K562 (cell line): Measurements from ENCODE around the gene PHF21B. TPM values are rescaled to one million over a fixed set of nuclear protein-coding genes. Genes with fewer than 3 reads are reported as not detected.

Experiments
- ATAC-seq: fragments of 200-7000 bp; cut with Tn5 transposase; 3 replicates; pipeline ENCODE4 v1.9.1; 2020; ENCODE audit warnings: moderate library complexity
- BruUV-seq: library from RNA; stranded (reverse); fragments of 400-500 nt; replicated peaks from 2 replicates; lab custom pipeline; 2021; lab: Mats Ljungman, UMichigan
- CTCF ChIA-PET: fragments of 300-600 bp; formaldehyde crosslinking; extraction: SDS; loops from one replicate; lab custom pipeline; 2021; ENCODE audit warnings: low intra/inter-chr PET ratio; lab: Yijun Ruan, JAX
- POLR2A ChIA-PET: fragments of 300-600, 350-650 bp; sonication (Branson Sonifier 250); formaldehyde crosslinking; extraction: SDS; loops from one replicate; lab custom pipeline; 2021; ENCODE audit warnings: antibody characterized with exemption, inconsistent platforms; lab: Yijun Ruan, JAX
- DNase-seq, 4 experiments: peaks; one replicate each; pipeline versions ENCODE4 v3.0.0 to v3.0.0-alpha.2; 2011 to 2018; ENCODE audit warnings: low spot score in 3 of 4, mixed read lengths in 3 of 4; ENCODE audit errors: extremely low read depth in 1 of 4
- FAIRE-seq: peaks from 2 replicates; lab custom pipeline; 2011; peaks lifted over from hg19 to GRCh38; lab: Jason Lieb, UNC
- H2AFZ ChIP-seq: 2 replicates; pipeline ENCODE4 v1.6.0; 2011; ENCODE audit warnings: low read depth, low read length, control low read depth, inconsistent platforms
- H3K27ac ChIP-seq: fragments of 200-600 bp; 3 replicates; pipeline ENCODE4 v1.8.0; 2011; ENCODE audit warnings: low read depth, mild to moderate bottlenecking, control low read depth, inconsistent platforms, low read length, moderate library complexity, mixed read lengths; ENCODE audit errors: extremely low read depth
- H3K27me3 ChIP-seq, 2 experiments: fragments of 300-600 bp in 1 of 2; 2 replicates in 1 of 2; 3 replicates in 1 of 2; pipeline versions ENCODE4 v1.6.0 to v1.8.0; 2011; ENCODE audit warnings: inconsistent platforms in 2 of 2, low read length in 2 of 2, mild to moderate bottlenecking in 1 of 2, mixed read lengths in 1 of 2, moderate library complexity in 1 of 2; ENCODE audit not compliant: control insufficient read depth in 2 of 2, insufficient read depth in 2 of 2
- H3K36me3 ChIP-seq: fragments of 300-600 bp; 3 replicates; pipeline ENCODE4 v1.8.0; 2011; ENCODE audit warnings: mild to moderate bottlenecking, low read length, inconsistent platforms; ENCODE audit not compliant: control insufficient read depth, insufficient read depth
- H3K4me1 ChIP-seq, 2 experiments: fragments of 200-600 bp in 1 of 2; replicated peaks in 1 of 2; 2 replicates in 1 of 2; 3 replicates in 1 of 2; pipeline versions ENCODE4 v1.5.1 to v1.8.0; 2011; ENCODE audit warnings: inconsistent platforms in 2 of 2, low read length in 2 of 2, mild to moderate bottlenecking in 1 of 2, mixed read lengths in 1 of 2, moderate library complexity in 1 of 2; ENCODE audit not compliant: control insufficient read depth in 2 of 2, insufficient read depth in 2 of 2
- H3K4me2 ChIP-seq: 2 replicates; pipeline ENCODE4 v1.6.1; 2011; ENCODE audit warnings: low read length, control low read depth, inconsistent platforms, mixed read lengths; ENCODE audit not compliant: insufficient read depth
- H3K4me3 ChIP-seq: fragments of 200-600 bp; sonication (generic), shearing (Covaris generic); 2 replicates; pipeline ENCODE4 v1.5.1; 2016; ENCODE audit warnings: control low read depth, inconsistent platforms
- H3K79me2 ChIP-seq: fragments of 200-600 bp; 3 replicates; pipeline ENCODE4 v1.8.0; 2011; ENCODE audit warnings: low read length, inconsistent platforms; ENCODE audit not compliant: control insufficient read depth, insufficient read depth
- H3K9ac ChIP-seq, 2 experiments: 2 replicates each; pipeline versions ENCODE4 v1.6.0 to v1.6.1; 2011; ENCODE audit warnings: low read depth in 2 of 2, low read length in 2 of 2, control low read depth in 1 of 2, inconsistent platforms in 1 of 2, mild to moderate bottlenecking in 1 of 2, mixed read lengths in 1 of 2; ENCODE audit not compliant: insufficient read depth in 1 of 2
- H3K9me1 ChIP-seq: one replicate; pipeline ENCODE4 v1.6.0; 2011; ENCODE audit warnings: inconsistent platforms, mild to moderate bottlenecking, low read length, moderate library complexity; ENCODE audit not compliant: control insufficient read depth, insufficient read depth
- H3K9me3 ChIP-seq: replicated peaks from 2 replicates; pipeline ENCODE4 v1.5.1; 2011; ENCODE audit warnings: low read depth, low read length, inconsistent platforms; ENCODE audit not compliant: control insufficient read depth, insufficient read depth
- H4K20me1 ChIP-seq: replicated peaks from 2 replicates; pipeline ENCODE4 v1.6.1; 2011; ENCODE audit warnings: low read length, inconsistent platforms, mixed read lengths; ENCODE audit not compliant: control insufficient read depth, insufficient read depth
- ARID1B ChIP-seq: fragments of 450-650 bp; IDR thresholded peaks from 2 replicates; pipeline ENCODE4 v1.6.1; 2016; ENCODE audit warnings: antibody characterized with exemption, mild to moderate bottlenecking, inconsistent platforms
- CREB3 ChIP-seq: fragments of 450-650 bp; conservative IDR thresholded peaks from 2 replicates; pipeline ENCODE4 v1.6.1; 2016; ENCODE audit warnings: missing genetic modification characterization, low read depth, mild to moderate bottlenecking, missing compliant biosample characterization, moderate library complexity
- FUS ChIP-seq: fragments of 200-400 bp; formaldehyde crosslinking; optimal IDR thresholded peaks from 2 replicates; pipeline ENCODE3; 2017; ENCODE audit warnings: low read depth, low read length
- MAX ChIP-seq: sonication (generic); formaldehyde crosslinking; IDR thresholded peaks from 2 replicates; pipeline ENCODE4 v1.9.0; 2022; ENCODE audit warnings: mild to moderate bottlenecking, missing genetic modification reagents
- MBD2 ChIP-seq: sonication (generic); IDR thresholded peaks from 2 replicates; pipeline ENCODE4 v1.6.1; 2016; ENCODE audit warnings: low read depth, borderline replicate concordance
- MCM5 ChIP-seq: fragments of 450-650 bp; IDR thresholded peaks from 2 replicates; pipeline ENCODE4 v1.6.1; 2016; ENCODE audit warnings: low read depth
- ZNF75A ChIP-seq: fragments of 450-650 bp; formaldehyde crosslinking; IDR thresholded peaks from 2 replicates; pipeline ENCODE4 v1.4.0; 2020; ENCODE audit warnings: mild to moderate bottlenecking
- ZNF79 ChIP-seq: fragments of 250-450 bp; sonication (Bioruptor Pico); IDR thresholded peaks from 2 replicates; pipeline ENCODE4 v1.4.0; 2020; ENCODE audit warnings: low read depth, mild to moderate bottlenecking, moderate library complexity
- WGBS: fragments of 100-300 bp; shearing (Covaris generic); methylation state at CpG from one replicate; pipeline ENCODE4 v1.1.6; 2016; ENCODE audit warnings: low coverage, mixed read lengths; ENCODE audit not compliant: insufficient coverage; ENCODE audit errors: missing lambda C conversion rate; 5-methylcytosine and 5-hydroxymethylcytosine counted together
- in situ Hi-C: fragments of 300-500 bp; cut with MboI; formaldehyde crosslinking; loops from 4 replicates; pipeline ENCODE4 v1.15.0; 2018; ENCODE audit warnings: inconsistent platforms, mixed read lengths
- intact Hi-C: fragments of 100-400 bp; cut with micrococcal nuclease; formaldehyde crosslinking; loops from 2 replicates; pipeline ENCODE4 v1.14.2; 2022
- polyA plus RNA-seq, 8 experiments: library from polyadenylated mRNA; depleted of rRNA in 4 of 8; stranded (reverse) in 5 of 8; unstranded in 3 of 8; fragments of >200 nt; fragmentation: Nextera tagmentation in 2 of 8; fragmentation: Illumina TruSeq in 1 of 8; extraction: Ambion mirVana in 2 of 8; extraction: Trizol in 1 of 8; gene quantifications; 2 replicates each; pipeline versions ENCODE4 v1.2.1 to v1.2.3, GENCODE V29; 2011 to 2014; ENCODE audit warnings: inconsistent platforms in 1 of 8, missing spikeins in 1 of 8
- total RNA-seq, 7 experiments: library from RNA; depleted of rRNA in 6 of 7; stranded (reverse); fragments of >200 nt in 6 of 7; fragmentation: Illumina TruSeq in 2 of 7; extraction: Trizol in 2 of 7; gene quantifications; 2 replicates each; pipeline versions ENCODE4 v1.2.1 to v1.2.3, GENCODE V29; 2011 to 2021; ENCODE audit warnings: low replicate concordance in 1 of 7

The PHF21B gene
- total and polyA plus RNA-seq, 9 of the 15 experiments (the other 6 are each of a cell fraction or from before 2014, with no cell fraction given), result 0.04 TPM; not detected in 8

- intact Hi-C loops, result no loop called here
- WGBS, result 0% methylated on average over 9 of the region's 9 CpGs
- H3K36me3 ChIP-seq, result no peaks in the 10 kb centered on the region
- FAIRE-seq (no peak), ATAC-seq (no peak)
- H3K9me3 ChIP-seq, result no peaks in the 10 kb centered on the region
- H3K4me3 ChIP-seq, result no peak overlapping the region
- H3K9me1 ChIP-seq, result no peaks in the 10 kb centered on the region
- TF ChIP-seq MBD2 (no peak), CREB3 (tag) (no peak), FUS (no peak), ZNF75A (CRISPR knock-in tag) (no peak), MCM5 (no peak), ZNF79 (CRISPR knock-in tag) (no peak), ARID1B (no peak), MAX (no peak)
- TF ChIP-seq, all 486 proteins: peak for 0
- POLR2A ChIA-PET, result no interaction called here
- Histone ChIP-seq H3K4me1 (no peaks in the 10 kb centered on the region; a peak in 1 of 5 replicates), H3K27me3 (peaks cover 11 to 87% of the 10 kb centered on the region in 2 experiments; a peak in 4 of 5 replicates), H3K79me2 (no peaks in the 10 kb centered on the region), H2AFZ (no peak overlapping the region), H3K27ac (no peak overlapping the region), H3K4me2 (no peak overlapping the region), H4K20me1 (no peaks in the 10 kb centered on the region), H3K9ac (no peak overlapping the region)
- CTCF ChIA-PET, result no interaction called here
- DNase-seq, result no peak
- in situ Hi-C loops, result no loop called here
- BruUV-seq, result no TSS peak
Observed at GRCh38 chr22:44996120-44996519, 13.7 kb downstream of the PHF21B start.
